Mesenchymal stem cell (in vitro differentiated cells and primary cell): ENCODE results near the gene CELF2.

ENCODE experiments used
- DNase-seq: peaks from one replicate; pipeline ENCODE4 v3.0.0-alpha.2; 2013
- H2AFZ ChIP-seq: one replicate; pipeline ENCODE4 v1.6.1; 2013; ENCODE audit warnings: low read depth, mild to moderate bottlenecking, control low read depth, inconsistent platforms, low read length, moderate library complexity
- H2AK5ac ChIP-seq: 2 replicates; pipeline ENCODE4 v1.6.1; 2013; ENCODE audit warnings: low read length, moderate library complexity, mild to moderate bottlenecking, inconsistent platforms; ENCODE audit not compliant: severe bottlenecking
- H2BK120ac ChIP-seq: one replicate; pipeline ENCODE4 v1.6.1; 2013; ENCODE audit warnings: low read depth, mild to moderate bottlenecking, inconsistent platforms, low read length, moderate library complexity
- H2BK12ac ChIP-seq, 2 experiments: one replicate each; pipeline ENCODE4 v1.6.1; 2013; ENCODE audit warnings: inconsistent platforms in 2 of 2, low read length in 2 of 2, mild to moderate bottlenecking in 2 of 2, moderate library complexity in 2 of 2, control low read depth in 1 of 2
- H2BK15ac ChIP-seq: one replicate; pipeline ENCODE4 v1.6.1; 2013; ENCODE audit warnings: mild to moderate bottlenecking, low read depth, inconsistent platforms; ENCODE audit not compliant: poor library complexity, severe bottlenecking
- H2BK5ac ChIP-seq: 2 replicates; pipeline ENCODE4 v1.6.1; 2013; ENCODE audit warnings: low read depth, mild to moderate bottlenecking, low read length, control low read depth, inconsistent platforms; ENCODE audit not compliant: poor library complexity, severe bottlenecking
- H3K14ac ChIP-seq, 2 experiments: one replicate each; pipeline ENCODE4 v1.6.1; 2013; ENCODE audit warnings: inconsistent platforms in 2 of 2, low read length in 2 of 2, control low read depth in 1 of 2, mild to moderate bottlenecking in 1 of 2, moderate library complexity in 1 of 2
- H3K18ac ChIP-seq, 2 experiments: one replicate each; pipeline ENCODE4 v1.6.1; 2013; ENCODE audit warnings: inconsistent platforms in 2 of 2, low read length in 2 of 2, control low read depth in 1 of 2, low read depth in 1 of 2, mild to moderate bottlenecking in 1 of 2
- H3K23ac ChIP-seq, 2 experiments: one replicate each; pipeline ENCODE4 v1.6.1; 2013; ENCODE audit warnings: inconsistent platforms in 2 of 2, low read length in 2 of 2, mild to moderate bottlenecking in 2 of 2, moderate library complexity in 2 of 2, control low read depth in 1 of 2
- H3K27ac ChIP-seq: 2 replicates; pipeline ENCODE4 v1.5.1; 2013; ENCODE audit warnings: mild to moderate bottlenecking, moderate library complexity, low read length, control low read depth, inconsistent platforms; ENCODE audit not compliant: poor library complexity, severe bottlenecking
- H3K27me3 ChIP-seq, 2 experiments: 2 replicates each; pipeline versions ENCODE4 v1.6.1 to v1.7.0; 2013; ENCODE audit warnings: low read length in 2 of 2, mild to moderate bottlenecking in 2 of 2, moderate library complexity in 2 of 2, control low read depth in 1 of 2, inconsistent platforms in 1 of 2; ENCODE audit not compliant: control insufficient read depth in 1 of 2, insufficient read depth in 1 of 2
- H3K36me3 ChIP-seq, 2 experiments: 2 replicates each; pipeline versions ENCODE4 v1.6.1 to v1.7.0; 2013; ENCODE audit warnings: low read length in 2 of 2, control low read depth in 1 of 2, inconsistent platforms in 1 of 2, low read depth in 1 of 2, mild to moderate bottlenecking in 1 of 2; ENCODE audit not compliant: insufficient read depth in 2 of 2, control insufficient read depth in 1 of 2
- H3K4ac ChIP-seq, 2 experiments: one replicate each; pipeline ENCODE4 v1.6.1; 2013; ENCODE audit warnings: inconsistent platforms in 2 of 2, low read length in 2 of 2, mild to moderate bottlenecking in 2 of 2, moderate library complexity in 2 of 2, control low read depth in 1 of 2, low read depth in 1 of 2
- H3K4me1 ChIP-seq: 2 replicates; pipeline ENCODE4 v1.6.1; 2013; ENCODE audit warnings: low read depth, low read length, control low read depth; ENCODE audit not compliant: control insufficient read depth, insufficient read depth
- H3K4me2 ChIP-seq: 2 replicates; pipeline ENCODE4 v1.6.1; 2013; ENCODE audit warnings: low read length, mild to moderate bottlenecking, inconsistent platforms; ENCODE audit not compliant: poor library complexity, severe bottlenecking
- H3K4me3 ChIP-seq, 2 experiments: 2 replicates each; pipeline versions ENCODE4 v1.5.1 to v1.7.0; 2013; ENCODE audit warnings: low read length in 2 of 2, mild to moderate bottlenecking in 2 of 2, control low read depth in 1 of 2, low read depth in 1 of 2; ENCODE audit not compliant: insufficient read depth in 1 of 2
- H3K79me1 ChIP-seq: replicated peaks from 2 replicates; pipeline ENCODE4 v1.6.1; 2013; ENCODE audit warnings: mild to moderate bottlenecking, control low read depth, low read length, inconsistent platforms; ENCODE audit not compliant: poor library complexity, severe bottlenecking
- H3K9ac ChIP-seq: 2 replicates; pipeline ENCODE4 v1.7.0; 2013; ENCODE audit warnings: mild to moderate bottlenecking, low read length, moderate library complexity
- H3K9me3 ChIP-seq: 2 replicates; pipeline ENCODE4 v1.7.0; 2013; ENCODE audit warnings: mild to moderate bottlenecking, low read length; ENCODE audit not compliant: control insufficient read depth
- H4K8ac ChIP-seq: one replicate; pipeline ENCODE4 v1.6.1; 2013; ENCODE audit warnings: inconsistent platforms, mild to moderate bottlenecking, low read length, moderate library complexity
- H4K91ac ChIP-seq: one replicate; pipeline ENCODE4 v1.6.1; 2013; ENCODE audit warnings: mild to moderate bottlenecking, low read length, inconsistent platforms
- WGBS: methylation state at CpG from one replicate; pipeline ENCODE4 v1.1.7; 2013; ENCODE audit warnings: mixed read lengths; 5-methylcytosine and 5-hydroxymethylcytosine counted together

CELF2 gene

GRCh38 chr10:11083051-11083450 lies 65.4 kb downstream of the CELF2 start:
- H3K27ac ChIP-seq, result no peak overlapping the region
- H3K4me3 ChIP-seq, result no peak overlapping the region
- H3K36me3 ChIP-seq, result no peaks in the 10 kb centered on the region
- H3K4me2 ChIP-seq, result no peak overlapping the region
- no peak overlapping the region for H2BK12ac ChIP-seq
- H3K18ac ChIP-seq, result no peak overlapping the region
- no peak overlapping the region for H2BK120ac ChIP-seq
- H3K79me1 ChIP-seq, result peaks cover 44% of the 10 kb centered on the region
- H3K4ac ChIP-seq, result no peak overlapping the region
- H3K27me3 ChIP-seq, result no peaks in the 10 kb centered on the region
- H3K14ac ChIP-seq, result no peak overlapping the region
- H2AK5ac ChIP-seq, result no peak overlapping the region
- no peak overlapping the region for H2BK15ac ChIP-seq
- H3K4me1 ChIP-seq, result no peaks in the 10 kb centered on the region
- no peak overlapping the region for H3K23ac ChIP-seq
- H3K9me3 ChIP-seq, result no peaks in the 10 kb centered on the region
- H3K9ac ChIP-seq, result no peak overlapping the region
- H4K91ac ChIP-seq, result no peak overlapping the region
- H4K8ac ChIP-seq, result no peak overlapping the region
- H2BK5ac ChIP-seq, result no peak overlapping the region
- WGBS, result 87% methylated on average over 6 of the region's 6 CpGs
- no peak for DNase-seq
- no peak overlapping the region for H2AFZ ChIP-seq

- WGBS, result 89% methylated on average over 3 of the region's 4 CpGs
- Histone ChIP-seq H2BK15ac (no peak overlapping the region), H3K27me3 (no peaks in the 10 kb centered on the region), H3K18ac (no peak overlapping the region), H3K9me3 (no peaks in the 10 kb centered on the region), H3K23ac (no peak overlapping the region), H3K4me2 (no peak overlapping the region), H2AK5ac (no peak overlapping the region), H2BK5ac (no peak overlapping the region), H2AFZ (no peak overlapping the region), H4K8ac (no peak overlapping the region), H4K91ac (no peak overlapping the region), H3K14ac (no peak overlapping the region), H3K4ac (no peak overlapping the region), H3K4me1 (no peaks in the 10 kb centered on the region), H3K4me3 (no peak overlapping the region), H2BK12ac (no peak overlapping the region), H3K79me1 (peaks cover 48% of the 10 kb centered on the region), H3K36me3 (no peaks in the 10 kb centered on the region), H3K9ac (no peak overlapping the region), H3K27ac (no peak overlapping the region), H2BK120ac (no peak overlapping the region)
- no peak for DNase-seq
Measured at GRCh38 chr10:11085545-11085944, 67.9 kb downstream of the CELF2 start.

- H3K27ac ChIP-seq, result no peak overlapping the region
- H4K8ac ChIP-seq, result no peak overlapping the region
- no peak overlapping the region for H2BK15ac ChIP-seq
- no peak overlapping the region for H3K18ac ChIP-seq
- no peaks in the 10 kb centered on the region for H3K36me3 ChIP-seq
- no peak overlapping the region for H3K4me3 ChIP-seq
- WGBS, result 93% methylated on average over 7 of the region's 13 CpGs
- H3K4ac ChIP-seq, result no peak overlapping the region
- no peaks in the 10 kb centered on the region for H3K27me3 ChIP-seq
- no peak overlapping the region for H2AFZ ChIP-seq
- peaks cover 48% of the 10 kb centered on the region for H3K79me1 ChIP-seq
- H2AK5ac ChIP-seq, result no peak overlapping the region
- H2BK120ac ChIP-seq, result no peak overlapping the region
- H3K4me2 ChIP-seq, result no peak overlapping the region
- H3K9me3 ChIP-seq, result no peaks in the 10 kb centered on the region
- H4K91ac ChIP-seq, result no peak overlapping the region
- H2BK5ac ChIP-seq, result no peak overlapping the region
- H3K23ac ChIP-seq, result no peak overlapping the region
- no peak overlapping the region for H3K9ac ChIP-seq
- H3K4me1 ChIP-seq, result no peaks in the 10 kb centered on the region
- no peak overlapping the region for H3K14ac ChIP-seq
- H2BK12ac ChIP-seq, result no peak overlapping the region
- no peak for DNase-seq
Measured at GRCh38 chr10:11086177-11086840, 68.6 kb downstream of the CELF2 start.

GRCh38 chr10:11087372-11087771 lies 69.7 kb downstream of the CELF2 start:
- Histone ChIP-seq H2BK12ac (no peak overlapping the region), H2BK120ac (no peak overlapping the region), H2AFZ (no peak overlapping the region), H3K4me1 (no peaks in the 10 kb centered on the region), H3K27me3 (no peaks in the 10 kb centered on the region), H3K9ac (no peak overlapping the region), H3K4me2 (no peak overlapping the region), H3K27ac (no peak overlapping the region), H3K79me1 (peaks cover 47% of the 10 kb centered on the region), H3K18ac (no peak overlapping the region), H2AK5ac (no peak overlapping the region), H4K91ac (no peak overlapping the region), H3K4me3 (no peak overlapping the region), H2BK5ac (no peak overlapping the region), H3K4ac (no peak overlapping the region), H3K14ac (no peak overlapping the region), H2BK15ac (no peak overlapping the region), H3K36me3 (no peaks in the 10 kb centered on the region), H3K23ac (no peak overlapping the region), H4K8ac (no peak overlapping the region), H3K9me3 (no peaks in the 10 kb centered on the region)
- 97% methylated on average over 9 of the region's 9 CpGs for WGBS
- DNase-seq, result no peak
